Astrocyte of the spinal cord (primary cell): ENCODE measurements around the gene IQGAP1.

Experiments
- DNase-seq: peaks from one replicate; pipeline ENCODE4 v3.0.0; 2011; ENCODE audit warnings: low read depth, low spot score
- H3K4me3 ChIP-seq: 2 replicates; pipeline ENCODE4 v1.5.1; 2011; ENCODE audit warnings: low read depth, mild to moderate bottlenecking, low read length, moderate library complexity
- in situ Hi-C: cut with HindIII; loops from 2 replicates; pipeline ENCODE4 v1.10.0; 2017; ENCODE audit warnings: low sequenced_read_pairs
- TF ChIP-seq, protein P1 (sequence below): IDR thresholded peaks from 2 replicates; pipeline ENCODE4 v1.5.1; 2012; ENCODE audit warnings: low read depth, mild to moderate bottlenecking, low read length, inconsistent platforms

The IQGAP1 gene

GRCh38 chr15:90427185-90427584 is 39.1 kb downstream of the IQGAP1 start:
- TF ChIP-seq, protein P1, sequence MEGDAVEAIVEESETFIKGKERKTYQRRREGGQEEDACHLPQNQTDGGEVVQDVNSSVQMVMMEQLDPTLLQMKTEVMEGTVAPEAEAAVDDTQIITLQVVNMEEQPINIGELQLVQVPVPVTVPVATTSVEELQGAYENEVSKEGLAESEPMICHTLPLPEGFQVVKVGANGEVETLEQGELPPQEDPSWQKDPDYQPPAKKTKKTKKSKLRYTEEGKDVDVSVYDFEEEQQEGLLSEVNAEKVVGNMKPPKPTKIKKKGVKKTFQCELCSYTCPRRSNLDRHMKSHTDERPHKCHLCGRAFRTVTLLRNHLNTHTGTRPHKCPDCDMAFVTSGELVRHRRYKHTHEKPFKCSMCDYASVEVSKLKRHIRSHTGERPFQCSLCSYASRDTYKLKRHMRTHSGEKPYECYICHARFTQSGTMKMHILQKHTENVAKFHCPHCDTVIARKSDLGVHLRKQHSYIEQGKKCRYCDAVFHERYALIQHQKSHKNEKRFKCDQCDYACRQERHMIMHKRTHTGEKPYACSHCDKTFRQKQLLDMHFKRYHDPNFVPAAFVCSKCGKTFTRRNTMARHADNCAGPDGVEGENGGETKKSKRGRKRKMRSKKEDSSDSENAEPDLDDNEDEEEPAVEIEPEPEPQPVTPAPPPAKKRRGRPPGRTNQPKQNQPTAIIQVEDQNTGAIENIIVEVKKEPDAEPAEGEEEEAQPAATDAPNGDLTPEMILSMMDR = no peak
- in situ Hi-C loops = no loop called here
- H3K4me3 ChIP-seq = no peak overlapping the region
- DNase-seq = no peak

DNA sequence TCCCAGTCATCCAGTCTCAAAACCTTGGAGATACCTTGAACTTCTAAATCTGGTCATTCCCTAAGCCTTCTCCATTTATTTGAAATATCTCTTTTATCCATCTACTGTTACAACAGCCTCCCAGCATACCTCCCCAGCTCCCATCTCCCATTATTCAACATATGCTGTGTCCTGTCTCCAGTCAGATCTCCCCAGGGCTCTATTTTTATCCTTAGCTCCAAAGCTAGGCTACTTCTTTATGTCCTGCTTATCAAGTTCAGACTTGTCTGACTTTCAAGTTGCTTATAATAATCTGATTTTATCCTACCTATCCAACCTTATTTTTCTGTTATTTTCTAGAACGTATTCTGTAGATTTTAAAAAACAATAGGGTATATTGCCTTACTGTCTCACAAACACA is 44.2 kb downstream of the IQGAP1 start:
- no peak overlapping the region for H3K4me3 ChIP-seq
- TF ChIP-seq, protein P1 = no peak
- no peak for DNase-seq
- in situ Hi-C loops = no loop called here

DNA sequence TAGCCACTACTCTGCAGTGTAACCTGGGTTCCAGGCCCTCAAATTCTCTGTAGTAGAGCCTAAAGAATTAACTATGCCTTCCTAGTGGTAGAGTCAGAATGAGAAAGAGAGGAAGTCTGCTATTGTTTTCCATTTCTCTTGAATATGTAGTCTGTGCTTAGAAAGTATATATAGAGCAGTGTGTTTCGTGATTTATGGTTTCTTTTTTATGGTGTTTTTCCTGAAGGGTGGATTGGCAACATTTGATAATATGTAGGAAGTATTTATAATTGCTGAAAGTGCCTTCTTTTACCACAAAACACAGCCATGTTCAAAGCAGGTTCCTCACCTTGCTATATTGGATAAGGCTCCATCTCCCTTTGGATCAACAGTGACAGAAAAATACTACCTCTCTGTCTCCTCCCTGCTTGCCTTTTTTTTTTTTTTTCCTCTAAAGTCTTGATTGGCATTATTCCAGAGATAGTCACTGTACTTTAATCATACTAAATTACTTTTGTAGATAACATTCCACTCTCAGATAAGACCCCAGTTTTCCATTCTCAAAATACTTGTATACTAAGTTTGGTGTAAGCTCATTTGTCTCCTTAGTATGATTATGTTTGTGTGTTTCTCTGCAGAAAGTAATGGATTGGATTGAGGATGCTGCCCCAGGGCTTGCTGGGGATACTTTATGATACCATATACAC is 47.8 kb downstream of the IQGAP1 start:
- DNase-seq = no peak
- TF ChIP-seq, protein P1 = no peak
- in situ Hi-C loops = no loop called here
- H3K4me3 ChIP-seq = no peak overlapping the region

GRCh38 chr15:90436952-90437351 is 48.9 kb downstream of the IQGAP1 start:
- no peak for DNase-seq
- no peak overlapping the region for H3K4me3 ChIP-seq
- in situ Hi-C loops = no loop called here
- TF ChIP-seq, protein P1 = no peak

DNA sequence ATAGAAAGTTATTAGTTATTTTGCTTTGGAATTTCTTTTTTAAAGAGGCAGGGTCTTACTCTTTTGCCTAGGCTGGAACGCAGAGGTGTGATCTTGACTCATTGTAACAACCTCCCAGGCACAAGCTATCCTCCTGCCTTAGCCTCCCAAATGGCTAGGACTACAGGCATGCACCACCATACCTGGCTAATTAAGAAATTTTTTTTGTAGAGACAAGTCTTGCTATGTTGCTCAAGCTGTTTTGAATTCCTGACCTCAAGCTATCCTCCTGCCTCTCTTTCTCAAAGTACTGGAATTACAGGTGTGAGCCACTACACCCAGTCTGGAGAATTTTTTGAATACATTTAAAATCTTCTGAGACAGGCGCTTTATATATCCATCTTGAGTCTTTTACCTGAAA is 49.5 kb downstream of the IQGAP1 start:
- in situ Hi-C loops = no loop called here
- no peak for DNase-seq
- TF ChIP-seq, protein P1 = no peak
- no peak overlapping the region for H3K4me3 ChIP-seq

- in situ Hi-C loops = no loop called here
- no peak overlapping the region for H3K4me3 ChIP-seq
- no peak for DNase-seq
- TF ChIP-seq, protein P1 = no peak
Observed at GRCh38 chr15:90439946-90440345, 51.9 kb downstream of the IQGAP1 start.

DNA sequence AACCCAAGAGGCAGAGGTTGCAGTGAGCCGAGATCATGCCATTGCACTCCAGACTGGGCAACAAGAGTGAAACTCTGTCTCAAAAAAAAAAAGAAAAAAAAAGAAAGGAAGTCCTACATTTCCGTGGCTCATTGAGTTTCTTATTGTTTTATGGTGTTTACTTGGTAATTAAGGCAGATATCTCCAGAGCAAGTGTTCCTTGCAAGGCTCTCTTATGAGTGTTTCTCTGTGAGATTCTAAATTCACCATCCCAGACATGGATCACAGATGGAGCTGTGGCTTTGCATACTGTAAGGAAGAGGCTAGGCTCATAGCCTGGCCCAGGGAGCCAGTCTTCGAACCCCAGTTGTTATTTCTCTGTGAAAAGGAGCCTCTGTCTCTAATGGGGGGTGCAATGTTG is 53.0 kb downstream of the IQGAP1 start:
- TF ChIP-seq, protein P1 = no peak
- in situ Hi-C loops = no loop called here
- H3K4me3 ChIP-seq = no peak overlapping the region
- DNase-seq = no peak
